ENCODE data around the gene ARL1. TPM values are rescaled to one million over a fixed set of nuclear protein-coding genes. Genes with fewer than 3 reads are reported as not detected.
"Not testable (repeated sequence)": the region's sequence is repeated elsewhere in the genome, so short reads cannot be mapped to it uniquely, and the experiment has no call there.

ARL1 gene
- total RNA-seq (90.5 TPM), polyA plus RNA-seq (ENCODE audit: insufficient read depth in 1 of 8, insufficient read length in 8 of 8, low replicate concordance in 1 of 8) (100 to 1,000 TPM in 1 of 8 donors, 10 to 100 TPM in 7; 65.3 to 101 (median 77.0) TPM)
- long read RNA-seq, donor 1, transcript ARL1-201 (6 exons, 3,241 nt): major isoform, 14 of 16 reads
- long read RNA-seq, donor 1, partial matches to known transcripts: 0 of 16 reads
- long read RNA-seq, donor 1, other reads (novel, unspliced or antisense): 0 of 16 reads
- long read RNA-seq, donor 2, partial matches to known transcripts: 5 of 10 reads
- long read RNA-seq, donor 2, other reads (novel, unspliced or antisense): 0 of 10 reads
- long read RNA-seq, donor 3, transcript ARL1-201 (6 exons, 3,241 nt): major isoform, 37 of 41 reads
- long read RNA-seq, donor 3, partial matches to known transcripts: 0 of 41 reads
- long read RNA-seq, donor 3, other reads (novel, unspliced or antisense): 0 of 41 reads
- long read RNA-seq, donor 4, transcript ARL1-201 (6 exons, 3,241 nt): major isoform, 25 of 27 reads
- long read RNA-seq, donor 4, partial matches to known transcripts: 0 of 27 reads
- long read RNA-seq, donor 4, other reads (novel, unspliced or antisense): 0 of 27 reads
- long read RNA-seq, donor 5, transcript ARL1-201 (6 exons, 3,241 nt): major isoform, 94 of 114 reads
- long read RNA-seq, donor 5, transcript ARL1-209 (5 exons, 879 nt): minor isoform, 5 of 114 reads
- long read RNA-seq, donor 5, partial matches to known transcripts: 0 of 114 reads
- long read RNA-seq, donor 5, other reads (novel, unspliced or antisense): 14 of 114 reads
- long read RNA-seq, donor 6, transcript ARL1-201 (6 exons, 3,241 nt): major isoform, 31 of 41 reads
- long read RNA-seq, donor 6, transcript ARL1-209 (5 exons, 879 nt): minor isoform, 8 of 41 reads
- long read RNA-seq, donor 6, partial matches to known transcripts: 0 of 41 reads
- long read RNA-seq, donor 6, other reads (novel, unspliced or antisense): 0 of 41 reads
- long read RNA-seq, donor 7, transcript ARL1-201 (6 exons, 3,241 nt): major isoform, 43 of 52 reads
- long read RNA-seq, donor 7, partial matches to known transcripts: 0 of 52 reads
- long read RNA-seq, donor 7, other reads (novel, unspliced or antisense): 8 of 52 reads
- long read RNA-seq, donor 8, transcript ARL1-201 (6 exons, 3,241 nt): major isoform, 25 of 27 reads
- long read RNA-seq, donor 8, partial matches to known transcripts: 0 of 27 reads
- long read RNA-seq, donor 8, other reads (novel, unspliced or antisense): 0 of 27 reads
- long read RNA-seq, donor 9, transcript ARL1-201 (6 exons, 3,241 nt): major isoform, 14 of 16 reads
- long read RNA-seq, donor 9, partial matches to known transcripts: 0 of 16 reads
- long read RNA-seq, donor 9, other reads (novel, unspliced or antisense): 0 of 16 reads
- long read RNA-seq, donor 10, transcript ARL1-201 (6 exons, 3,241 nt): major isoform, 41 of 44 reads
- long read RNA-seq, donor 10, partial matches to known transcripts: 0 of 44 reads
- long read RNA-seq, donor 10, other reads (novel, unspliced or antisense): 0 of 44 reads
- long read RNA-seq, donor 11, transcript ARL1-201 (6 exons, 3,241 nt): major isoform, 44 of 46 reads
- long read RNA-seq, donor 11, partial matches to known transcripts: 0 of 46 reads
- long read RNA-seq, donor 11, other reads (novel, unspliced or antisense): 0 of 46 reads

- under 1% methylated on average over 62 of the region's 71 CpGs for WGBS (ENCODE audit: insufficient coverage)
- peak; percentile 96 for DNase-seq
- H3K27me3 ChIP-seq (ENCODE audit: control insufficient read depth, insufficient read depth, low read length): no peaks in the 10 kb centered on the region
- H3K4me3 ChIP-seq (ENCODE audit: low read length): peak within 1 kb of the TSS; percentile 91
- peaks cover 6% of the 10 kb centered on the region for H3K4me1 ChIP-seq (ENCODE audit: control insufficient read depth, insufficient read depth, low read length)
- peaks cover 3% of the 10 kb centered on the region for H3K36me3 ChIP-seq (ENCODE audit: control insufficient read depth, insufficient read depth, low read length)
- no peaks in the 10 kb centered on the region for H3K9me3 ChIP-seq (replicated peaks; ENCODE audit: control insufficient read depth, low read depth, low read length)
- H3K27ac ChIP-seq (ENCODE audit: low read length): peak within 1 kb of the TSS; percentile 99
These were observed at the start of gene ARL1 for GRCh38 chr12:101407436-101408345. ARL1 (minus strand) TSS chr12:101407772; CDS start chr12:101407645, 127 bp downstream.

DNA sequence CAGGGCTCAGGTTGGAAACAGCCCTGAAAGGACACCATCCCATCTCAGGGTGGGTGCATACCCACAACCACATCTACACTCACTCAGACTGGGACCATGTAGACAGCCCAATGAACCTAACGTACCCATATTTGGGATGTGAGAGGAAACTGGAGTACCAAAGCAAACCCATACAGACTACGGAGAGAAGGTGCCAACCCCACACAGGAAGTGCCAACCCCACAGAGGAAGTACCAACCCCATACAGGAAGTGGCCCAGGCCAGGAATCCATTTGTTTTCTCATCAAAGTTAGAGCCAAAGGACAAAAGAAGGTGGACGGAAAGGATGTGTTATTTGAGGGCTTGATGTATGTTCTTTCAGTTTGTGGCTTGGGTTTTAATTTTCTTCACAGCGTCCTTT, 48.1 kb upstream of the ARL1 start:
- Histone ChIP-seq H3K9me3 (replicated peaks; ENCODE audit: control insufficient read depth, low read depth, low read length) (peaks cover 3% of the 10 kb centered on the region), H3K27me3 (ENCODE audit: control insufficient read depth, insufficient read depth, low read length) (no peaks in the 10 kb centered on the region), H3K36me3 (ENCODE audit: control insufficient read depth, insufficient read depth, low read length) (no peaks in the 10 kb centered on the region), H3K4me3 (ENCODE audit: low read length) (no peak overlapping the region), H3K4me1 (ENCODE audit: control insufficient read depth, insufficient read depth, low read length) (peaks cover 3% of the 10 kb centered on the region), H3K27ac (ENCODE audit: low read length) (no peak overlapping the region)
- no CpG with 5 or more reads among the region's 4 CpGs for WGBS (ENCODE audit: insufficient coverage)
- no peak for DNase-seq

- H3K27ac ChIP-seq (ENCODE audit: low read length): no peak overlapping the region
- DNase-seq: peak; percentile 3
- H3K27me3 ChIP-seq (ENCODE audit: control insufficient read depth, insufficient read depth, low read length): no peaks in the 10 kb centered on the region
- no peaks in the 10 kb centered on the region for H3K4me1 ChIP-seq (ENCODE audit: control insufficient read depth, insufficient read depth, low read length)
- no peaks in the 10 kb centered on the region for H3K9me3 ChIP-seq (replicated peaks; ENCODE audit: control insufficient read depth, low read depth, low read length)
- no peaks in the 10 kb centered on the region for H3K36me3 ChIP-seq (ENCODE audit: control insufficient read depth, insufficient read depth, low read length)
- H3K4me3 ChIP-seq (ENCODE audit: low read length): no peak overlapping the region
These were observed 34.1 kb upstream of the ARL1 start for GRCh38 chr12:101441461-101442224.

DNA sequence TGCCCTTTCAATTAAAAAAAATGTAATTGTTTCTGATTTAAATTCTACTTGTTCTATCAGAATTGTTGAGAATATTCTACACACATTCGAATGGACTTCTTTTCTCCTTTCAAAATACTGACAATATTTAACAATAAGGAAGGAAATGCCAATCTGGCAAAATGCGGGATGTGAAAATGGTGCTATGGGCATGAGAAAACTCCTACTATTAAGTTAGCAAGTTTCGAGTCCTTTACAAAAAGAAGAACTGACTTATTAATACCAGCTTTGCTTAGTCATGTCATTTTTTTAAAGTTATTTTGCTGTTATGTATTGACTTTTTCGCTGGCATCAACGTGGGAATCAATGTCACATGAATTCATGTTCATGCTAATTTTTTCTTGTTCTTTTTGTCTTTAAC, 31.7 kb upstream of the ARL1 start:
- peak; percentile 49 for DNase-seq
- whole genome bisulfite sequencing (ENCODE audit: insufficient coverage): no CpG with 5 or more reads among the region's 5 CpGs

GRCh38 chr12:101436136-101436535, 28.6 kb upstream of the ARL1 start:
- Histone ChIP-seq H3K27ac (ENCODE audit: low read length) (no peak overlapping the region), H3K9me3 (replicated peaks; ENCODE audit: control insufficient read depth, low read depth, low read length) (no peaks in the 10 kb centered on the region), H3K36me3 (ENCODE audit: control insufficient read depth, insufficient read depth, low read length) (no peaks in the 10 kb centered on the region), H3K4me1 (ENCODE audit: control insufficient read depth, insufficient read depth, low read length) (no peaks in the 10 kb centered on the region), H3K4me3 (ENCODE audit: low read length) (no peak overlapping the region), H3K27me3 (ENCODE audit: control insufficient read depth, insufficient read depth, low read length) (no peaks in the 10 kb centered on the region)
- no peak for DNase-seq

More for the DNA sequence above, 31.7 kb upstream of the ARL1 start:
- Histone ChIP-seq H3K36me3 (ENCODE audit: control insufficient read depth, insufficient read depth, low read length) (no peaks in the 10 kb centered on the region), H3K27ac (ENCODE audit: low read length) (no peak overlapping the region), H3K9me3 (replicated peaks; ENCODE audit: control insufficient read depth, low read depth, low read length) (no peaks in the 10 kb centered on the region), H3K4me1 (ENCODE audit: control insufficient read depth, insufficient read depth, low read length) (no peaks in the 10 kb centered on the region), H3K27me3 (ENCODE audit: control insufficient read depth, insufficient read depth, low read length) (no peaks in the 10 kb centered on the region), H3K4me3 (ENCODE audit: low read length) (no peak overlapping the region)

DNA sequence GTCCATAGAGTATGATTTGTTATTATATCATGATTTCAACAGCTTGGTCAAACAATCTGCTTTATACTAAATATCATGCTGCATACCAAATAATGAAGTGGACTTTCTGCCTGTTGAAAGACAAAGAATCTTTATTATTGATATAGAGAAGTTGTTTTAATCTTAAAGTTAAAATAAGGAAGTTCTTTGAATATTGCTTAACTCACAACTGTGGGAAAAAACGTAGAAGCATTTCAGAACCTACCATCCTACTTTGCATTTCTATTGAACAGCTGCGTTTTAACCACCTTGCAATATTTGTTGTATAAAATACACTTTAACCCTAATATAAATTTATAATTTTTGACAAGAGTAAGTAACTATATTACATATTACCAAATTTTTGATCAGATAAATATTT, 22.9 kb upstream of the ARL1 start:
- DNase-seq: peak; percentile 8
- Histone ChIP-seq H3K9me3 (replicated peaks; ENCODE audit: control insufficient read depth, low read depth, low read length) (no peaks in the 10 kb centered on the region), H3K27ac (ENCODE audit: low read length) (no peak overlapping the region), H3K4me1 (ENCODE audit: control insufficient read depth, insufficient read depth, low read length) (no peaks in the 10 kb centered on the region), H3K27me3 (ENCODE audit: control insufficient read depth, insufficient read depth, low read length) (no peaks in the 10 kb centered on the region), H3K4me3 (ENCODE audit: low read length) (no peak overlapping the region), H3K36me3 (ENCODE audit: control insufficient read depth, insufficient read depth, low read length) (no peaks in the 10 kb centered on the region)
- WGBS (ENCODE audit: insufficient coverage): no CpG with 5 or more reads among the region's 2 CpGs

DNA sequence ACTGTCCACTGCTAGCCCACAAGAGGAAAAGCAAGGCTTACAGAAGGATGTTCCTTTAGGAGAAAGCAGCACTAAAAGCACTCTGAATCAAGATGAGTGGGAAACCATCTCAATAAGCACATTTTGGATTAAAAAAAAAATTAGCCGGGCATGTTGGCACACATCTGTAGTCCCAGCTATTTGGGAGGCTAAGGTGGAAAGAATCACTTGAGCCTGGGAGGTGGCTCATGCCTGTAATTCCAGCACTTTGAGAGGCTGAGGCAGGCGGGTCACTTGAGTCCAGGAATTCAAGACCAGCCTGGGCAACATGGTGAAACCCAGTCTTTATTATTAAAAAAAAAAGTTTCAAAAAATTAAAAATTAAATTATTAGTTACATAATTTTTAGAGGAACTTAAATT, 17.0 kb upstream of the ARL1 start:
- no peaks in the 10 kb centered on the region for H3K4me1 ChIP-seq (ENCODE audit: control insufficient read depth, insufficient read depth, low read length)
- no CpG with 5 or more reads among the region's 2 CpGs for WGBS (ENCODE audit: insufficient coverage)
- H3K36me3 ChIP-seq (ENCODE audit: control insufficient read depth, insufficient read depth, low read length): no peaks in the 10 kb centered on the region
- H3K9me3 ChIP-seq (replicated peaks; ENCODE audit: control insufficient read depth, low read depth, low read length): no peaks in the 10 kb centered on the region
- H3K27me3 ChIP-seq (ENCODE audit: control insufficient read depth, insufficient read depth, low read length): no peaks in the 10 kb centered on the region
- H3K4me3 ChIP-seq (ENCODE audit: low read length): no peak overlapping the region
- no peak overlapping the region for H3K27ac ChIP-seq (ENCODE audit: low read length)
- no peak for DNase-seq

- not testable (repeated sequence) for H3K27ac ChIP-seq (ENCODE audit: low read length); H3K36me3 ChIP-seq (ENCODE audit: control insufficient read depth, insufficient read depth, low read length); H3K27me3 ChIP-seq (ENCODE audit: control insufficient read depth, insufficient read depth, low read length); H3K4me1 ChIP-seq (ENCODE audit: control insufficient read depth, insufficient read depth, low read length); H3K9me3 ChIP-seq (replicated peaks; ENCODE audit: control insufficient read depth, low read depth, low read length); DNase-seq; H3K4me3 ChIP-seq (ENCODE audit: low read length)
- 100% methylated on average over 1 of the region's 4 CpGs for WGBS (ENCODE audit: insufficient coverage)
These were observed 14.5 kb upstream of the ARL1 start for GRCh38 chr12:101422066-101422465.
